ENCODE results near the gene DCAF12. TPM values are rescaled to one million over a fixed set of nuclear protein-coding genes. Genes with fewer than 3 reads are reported as not detected.

The DCAF12 gene
- total RNA-seq, 1 experiment from 2014 or later = 40.2 TPM

DNA sequence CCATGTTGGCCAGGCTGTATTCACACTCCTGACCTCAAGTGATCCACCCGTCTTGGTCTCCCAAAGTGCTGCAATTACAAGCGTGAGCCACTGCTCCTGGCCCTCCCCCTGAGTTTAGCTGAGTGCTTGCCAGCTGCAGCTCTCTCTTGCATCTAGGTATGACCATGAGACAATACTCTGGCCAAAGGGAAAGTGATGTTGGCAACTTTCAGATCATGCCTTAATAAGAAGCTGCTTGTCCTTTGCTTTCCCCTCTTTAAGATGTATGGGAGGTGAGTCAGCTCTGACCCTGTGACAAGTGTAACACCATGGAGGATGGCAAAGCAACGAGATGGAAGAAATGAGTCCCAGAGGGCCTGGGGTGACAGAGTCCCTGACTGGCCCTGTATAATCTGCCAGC, 18.7 kb upstream of the DCAF12 start:
- H3K36me3 ChIP-seq (ENCODE audit: control insufficient read depth in 1 of 2, insufficient read depth in 2 of 2, low read length in 2 of 2) = no peaks in the 10 kb centered on the region
- ATAC-seq (no peak; the same call in 1 of the 2 replicates), DNase-seq (ENCODE audit: low read depth, low spot score) (no peak)
- no peak overlapping the region for H3K4me2 ChIP-seq (ENCODE audit: low read length)
- no peak for TF ChIP-seq ZNF274 (IDR thresholded peaks at IDR 0.05; ENCODE audit: low read depth, low read length)
- no peak overlapping the region for H3K4me3 ChIP-seq (replicated peaks in 1 of 2; ENCODE audit: low read depth in 1 of 2, low read length in 2 of 2)
- intact Hi-C loops (cut with micrococcal nuclease) = no loop called here
- H4K20me1 ChIP-seq (ENCODE audit: insufficient read depth) = no peaks in the 10 kb centered on the region
- no peaks in the 10 kb centered on the region for H3K9me3 ChIP-seq (ENCODE audit: control insufficient read depth in 1 of 2, insufficient read depth in 1 of 2, low read depth in 1 of 2, low read length in 2 of 2)
- RAD21 ChIA-PET (ENCODE audit: low non-redundant PET in 1 of 2, low total read pairs in 2 of 2, uncharacterized antibody in 2 of 2, unreplicated experiment in 2 of 2) = no interaction called here
- H2AFZ ChIP-seq (ENCODE audit: low read depth, low read length, poor library complexity, severe bottlenecking) = no peak overlapping the region
- no peaks in the 10 kb centered on the region for H3K9me2 ChIP-seq (ENCODE audit: insufficient read depth)
- no peaks in the 10 kb centered on the region for H3K27me3 ChIP-seq (ENCODE audit: insufficient read depth, low read length)
- no peak overlapping the region for H3K9ac ChIP-seq (ENCODE audit: low read length)
- H3K4me1 ChIP-seq (ENCODE audit: control insufficient read depth in 1 of 2, insufficient read depth in 2 of 2, low read length in 2 of 2) = peaks cover 0 to 4% of the 10 kb centered on the region in 2 experiments; a peak in 2 of 4 replicates
- H3K27ac ChIP-seq (ENCODE audit: low read depth, low read length) = no peak overlapping the region
- BruUV-seq (replicated peaks) = no TSS peak
- POLR2A ChIA-PET = interaction anchor here (0.7 kb wide), 1 partner anchor 34 kb away, joined by 3 read pairs; the partner anchor contains the start of gene UBAP1
- CTCF ChIA-PET = interaction anchor here (2.2 kb wide), 1 partner anchor 10 kb away, joined by 14 read pairs; no protein-coding TSS in a partner anchor
- H3K79me2 ChIP-seq (ENCODE audit: insufficient read depth, low read length) = no peaks in the 10 kb centered on the region

DNA sequence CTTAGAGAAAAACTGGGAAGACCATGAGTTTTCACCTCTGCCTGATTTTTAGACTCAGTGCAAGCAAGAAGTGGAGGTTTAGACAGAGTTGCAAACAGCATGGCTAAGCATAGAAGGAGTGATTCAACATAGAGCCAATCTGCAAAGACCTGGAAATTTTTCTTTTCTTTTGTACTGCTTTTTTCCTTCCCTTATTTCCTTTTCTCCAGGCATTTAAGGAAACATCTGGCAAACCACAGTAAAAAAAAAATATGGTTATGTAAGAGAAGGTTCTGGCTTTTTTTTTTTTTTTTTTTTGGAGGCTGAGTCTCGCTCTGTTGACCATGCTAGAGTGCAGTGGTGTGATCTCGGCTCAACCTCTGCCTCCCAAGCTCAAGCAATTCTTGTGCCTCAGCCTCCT, 16.6 kb upstream of the DCAF12 start:
- TF ChIP-seq POLR2AphosphoS5 (IDR thresholded peaks at IDR 0.05; ENCODE audit: low read depth, low read length) (no peak), CBX3 (IDR thresholded peaks at IDR 0.05; ENCODE audit: low read depth) (no peak), JUND (IDR thresholded peaks at IDR 0.05) (no peak), TCF7L2 (IDR thresholded peaks at IDR 0.05; ENCODE audit: borderline replicate concordance, extremely low read depth, insufficient read depth, insufficient read length) (no peak)
- Histone ChIP-seq H3K9ac (ENCODE audit: low read length) (no peak overlapping the region), H3K9me3 (ENCODE audit: control insufficient read depth in 1 of 2, insufficient read depth in 1 of 2, low read depth in 1 of 2, low read length in 2 of 2) (no peaks in the 10 kb centered on the region), H3K79me2 (ENCODE audit: insufficient read depth, low read length) (no peaks in the 10 kb centered on the region), H3K4me2 (ENCODE audit: low read length) (no peak overlapping the region), H3K4me3 (replicated peaks in 1 of 2; ENCODE audit: low read depth in 1 of 2, low read length in 2 of 2) (no peak overlapping the region), H2AFZ (ENCODE audit: low read depth, low read length, poor library complexity, severe bottlenecking) (no peak overlapping the region), H4K20me1 (ENCODE audit: insufficient read depth) (no peaks in the 10 kb centered on the region), H3K9me2 (ENCODE audit: insufficient read depth) (no peaks in the 10 kb centered on the region), H3K27me3 (ENCODE audit: insufficient read depth, low read length) (no peaks in the 10 kb centered on the region), H3K36me3 (ENCODE audit: control insufficient read depth in 1 of 2, insufficient read depth in 2 of 2, low read length in 2 of 2) (no peaks in the 10 kb centered on the region), H3K27ac (ENCODE audit: low read depth, low read length) (no peak overlapping the region), H3K4me1 (ENCODE audit: control insufficient read depth in 1 of 2, insufficient read depth in 2 of 2, low read length in 2 of 2) (peaks cover 0 to 4% of the 10 kb centered on the region in 2 experiments; a peak in 2 of 4 replicates)
- RAD21 ChIA-PET (ENCODE audit: low non-redundant PET in 1 of 2, low total read pairs in 2 of 2, uncharacterized antibody in 2 of 2, unreplicated experiment in 2 of 2) = no interaction called here
- CTCF ChIA-PET = no interaction called here
- no peak for DNase-seq (ENCODE audit: low read depth, low spot score)
- BruUV-seq (replicated peaks) = no TSS peak
- POLR2A ChIA-PET = no interaction called here
- no peak for ATAC-seq
- intact Hi-C loops (cut with micrococcal nuclease) = no loop called here
